GM18868 (cell line): ENCODE measurements around the gene GGA1.
A peak's percentile ranks its signal among the peaks of the same experiment; 100 is the strongest.

Experiments used
- ATAC-seq: cut with Tn5 transposase; IDR thresholded peaks from one replicate; pipeline ENCODE4 v1.9.1; 2021; ENCODE audit warnings: mild to moderate bottlenecking, moderate library complexity; ENCODE audit not compliant: unreplicated experiment

The GGA1 gene

DNA sequence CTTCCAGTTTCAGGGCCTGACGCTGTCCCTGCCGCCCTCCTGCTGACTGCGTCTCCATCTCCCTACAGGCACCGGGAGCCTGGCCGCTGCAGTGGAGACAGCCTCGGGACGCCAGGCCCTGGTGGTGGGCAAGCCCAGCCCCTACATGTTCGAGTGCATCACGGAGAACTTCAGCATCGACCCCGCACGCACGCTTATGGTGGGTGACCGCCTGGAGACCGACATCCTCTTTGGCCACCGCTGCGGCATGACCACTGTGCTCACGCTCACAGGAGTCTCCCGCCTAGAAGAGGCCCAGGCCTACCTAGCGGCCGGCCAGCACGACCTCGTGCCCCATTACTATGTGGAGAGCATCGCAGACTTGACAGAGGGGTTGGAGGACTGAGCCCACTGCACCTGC, 56.9 kb downstream of the GGA1 start:
- no peak for ATAC-seq

DNA sequence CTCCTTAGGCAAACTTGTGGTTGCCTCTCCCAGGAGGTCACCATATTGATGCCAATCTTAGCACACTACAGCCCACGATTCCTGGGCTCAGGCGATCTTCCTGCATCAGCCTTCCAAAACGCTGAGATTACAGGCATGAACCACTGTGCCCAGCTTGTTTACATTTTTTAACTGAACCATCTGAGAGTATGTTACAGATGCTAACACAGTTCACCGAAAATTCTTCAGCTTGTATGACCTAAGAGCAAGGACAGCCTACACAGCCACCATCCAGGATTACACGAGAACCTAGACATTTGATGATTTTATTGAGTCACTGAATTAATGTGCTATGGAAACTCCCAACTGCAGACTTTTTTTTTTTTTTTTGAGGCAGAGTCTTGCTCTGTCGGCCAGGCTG, 61.0 kb downstream of the GGA1 start:
- no peak for ATAC-seq

- no peak for ATAC-seq
These were observed 63.7 kb downstream of the GGA1 start for GRCh38 chr22:37672206-37672919.

DNA sequence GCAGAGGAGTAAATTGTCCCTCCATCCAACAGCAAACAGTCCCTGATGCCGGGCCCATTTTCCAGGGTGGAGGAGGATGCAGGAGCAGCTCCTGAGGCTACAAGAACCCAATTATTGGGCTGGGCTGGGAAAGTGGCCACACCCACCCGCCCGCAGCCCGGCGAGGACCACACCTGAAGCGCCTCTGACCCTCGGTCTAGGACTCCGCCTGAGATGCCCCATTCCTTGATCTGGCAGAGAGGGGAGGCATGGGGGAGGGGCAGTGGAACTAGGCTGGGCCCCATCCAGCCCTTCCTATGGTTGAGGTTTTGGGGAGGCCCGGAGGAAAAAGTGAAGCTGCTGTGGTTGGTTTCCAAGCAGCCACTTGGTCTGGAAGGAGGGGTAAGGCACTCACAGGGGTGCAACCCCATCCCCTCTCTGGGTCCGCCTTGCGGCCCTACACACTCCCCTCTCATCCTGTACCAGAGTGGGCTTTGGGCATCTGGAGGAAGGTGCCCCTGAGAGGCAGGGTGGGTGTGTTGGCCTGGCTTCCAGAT, 64.4 kb downstream of the GGA1 start:
- ATAC-seq, result no peak

GRCh38 chr22:37674248-37674647, 65.6 kb downstream of the GGA1 start:
- ATAC-seq, result no peak

- ATAC-seq, result peak; percentile 65
These were observed 66.6 kb downstream of the GGA1 start, which contains the start of gene LGALS1 for GRCh38 chr22:37674951-37675929. LGALS1 (plus strand) TSS chr22:37675636; CDS start chr22:37675703, 67 bp downstream.

DNA sequence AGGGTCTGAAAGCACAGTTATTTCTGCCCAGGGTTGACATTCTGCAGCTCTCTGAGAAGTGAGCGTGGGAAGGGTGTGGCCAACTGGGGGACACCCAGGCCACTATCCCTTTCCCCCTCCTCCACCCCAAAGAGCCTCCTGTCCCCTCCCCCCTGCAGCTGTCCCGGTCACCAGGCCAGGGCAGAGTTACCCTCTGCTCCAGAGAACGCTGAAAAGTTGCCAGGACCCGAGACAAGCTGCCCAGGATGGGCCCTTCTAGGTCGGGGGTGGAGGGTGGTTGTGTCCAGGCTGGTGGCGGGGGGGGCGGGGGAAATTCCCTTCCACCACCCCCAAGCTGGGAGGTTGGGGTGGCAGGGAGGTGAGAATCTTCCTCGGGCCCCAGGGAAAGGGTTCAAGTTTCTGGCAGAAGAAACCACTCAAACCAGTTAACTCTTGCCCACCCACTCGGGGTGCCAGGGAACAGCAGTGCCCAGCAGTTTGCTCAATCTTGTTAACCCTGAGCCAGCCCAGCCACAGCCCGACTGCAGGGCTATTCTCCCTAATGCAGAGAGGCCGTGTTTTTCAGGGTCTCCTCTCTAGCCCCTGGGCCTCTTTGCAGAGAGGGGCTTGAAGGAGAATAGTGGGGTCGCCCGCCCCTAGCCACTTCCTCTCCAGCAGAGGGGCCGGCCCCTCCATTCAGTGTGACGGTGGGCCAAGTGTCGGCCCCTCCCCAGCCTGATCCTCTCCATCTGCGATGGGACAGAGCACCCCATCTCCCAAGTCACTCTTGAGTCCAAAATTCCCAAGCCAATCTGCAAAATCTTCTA, 67.5 kb downstream of the GGA1 start:
- no peak for ATAC-seq

DNA sequence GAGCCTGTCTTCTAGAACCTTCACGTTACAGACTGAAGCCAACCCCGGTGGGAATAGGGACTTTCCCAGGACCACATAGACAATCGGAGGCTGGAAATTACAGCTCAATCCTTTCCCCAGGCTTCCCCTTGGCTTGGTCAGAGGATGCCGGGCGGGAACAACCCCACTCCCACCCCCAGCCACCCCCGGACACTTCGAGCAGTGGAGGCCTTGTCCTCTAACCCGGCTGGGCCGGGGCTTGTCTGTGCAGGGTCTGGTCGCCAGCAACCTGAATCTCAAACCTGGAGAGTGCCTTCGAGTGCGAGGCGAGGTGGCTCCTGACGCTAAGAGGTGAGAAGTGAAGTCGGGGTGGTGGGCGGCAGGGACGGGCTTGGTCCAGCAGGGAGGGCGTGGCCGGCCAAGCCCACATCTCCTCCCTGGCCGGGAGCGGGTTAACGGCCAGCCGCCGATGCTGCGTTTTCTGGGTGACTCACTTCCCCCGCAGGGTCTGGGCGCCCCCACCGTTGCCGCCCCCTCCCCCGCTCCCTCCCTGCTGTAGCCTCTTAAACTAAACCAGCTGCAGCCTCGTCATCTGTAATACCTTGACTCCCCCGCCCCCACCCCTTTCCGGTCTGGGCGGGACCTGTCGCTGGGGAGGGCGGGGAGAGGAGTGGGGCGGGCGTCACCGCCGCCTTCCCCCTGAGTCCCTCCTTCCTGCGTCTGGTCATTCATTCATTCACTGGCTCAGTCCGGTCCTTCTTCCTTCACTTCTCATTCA, 68.3 kb downstream of the GGA1 start:
- peak; percentile 54 for ATAC-seq

DNA sequence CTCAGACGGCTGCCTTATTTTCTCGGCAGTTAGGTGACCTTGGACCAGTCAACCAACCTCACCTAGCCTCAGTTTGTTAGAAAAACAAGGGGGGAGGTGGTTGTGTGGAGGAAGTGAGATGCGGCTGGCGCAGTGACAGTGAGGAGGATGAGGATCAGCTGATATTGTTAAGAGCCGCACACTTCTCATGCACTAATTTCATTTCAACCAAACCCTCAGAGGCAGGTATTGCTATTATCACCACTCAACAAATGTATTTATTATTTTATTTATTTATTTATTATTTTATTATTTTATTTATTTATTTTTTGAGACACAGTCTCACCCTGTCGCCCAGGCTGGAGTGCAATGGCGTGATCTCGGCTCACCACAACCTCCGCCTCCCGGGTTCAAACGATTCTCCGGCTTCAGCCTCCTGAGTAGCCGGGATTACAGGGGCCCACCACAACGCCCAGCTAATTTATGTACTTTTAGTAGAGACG, 68.9 kb downstream of the GGA1 start:
- ATAC-seq, result no peak

- no peak for ATAC-seq
These were observed 69.7 kb downstream of the GGA1 start for GRCh38 chr22:37678372-37678771.

- no peak for ATAC-seq
These were observed 71.0 kb downstream of the GGA1 start for GRCh38 chr22:37679670-37680069.

DNA sequence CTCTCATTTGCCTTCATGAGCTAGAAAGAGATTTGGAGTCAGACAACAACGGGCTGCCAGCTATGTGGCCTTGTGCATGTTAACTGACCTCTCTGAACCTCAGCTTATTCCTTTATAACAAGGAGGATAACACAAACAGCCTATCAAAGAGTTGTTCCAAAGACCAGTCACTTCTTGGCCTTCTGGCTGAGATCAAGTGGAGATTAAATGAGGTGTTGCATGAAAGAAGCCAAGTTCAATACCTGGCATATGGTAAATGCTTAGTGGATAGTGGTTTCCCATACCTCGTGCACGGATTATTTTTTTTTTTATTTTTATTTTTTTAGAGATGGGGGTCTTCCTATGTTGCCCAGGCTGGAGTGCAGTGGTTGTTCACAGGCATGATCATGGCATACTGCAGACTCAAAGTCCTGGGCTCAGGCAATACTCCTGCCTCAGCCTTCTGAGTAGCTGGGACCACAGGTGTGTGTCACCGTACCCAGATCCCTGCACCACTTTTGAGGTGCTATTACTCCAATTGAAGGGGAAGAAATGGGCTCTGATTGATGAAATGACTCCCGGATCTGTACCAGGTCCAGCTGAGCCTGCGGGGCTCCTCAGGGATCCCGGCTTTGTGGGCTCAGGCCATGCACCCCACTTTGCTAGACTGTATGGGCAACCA, 71.7 kb downstream of the GGA1 start:
- ATAC-seq, result no peak

- ATAC-seq, result no peak
These were observed 72.4 kb downstream of the GGA1 start for GRCh38 chr22:37681001-37681424.

- no peak for ATAC-seq
These were observed 73.0 kb downstream of the GGA1 start for GRCh38 chr22:37681556-37682049.
